OCI-LY3 (cell line): Measurements from ENCODE around the gene SLC39A1.

ENCODE experiments used
- EZH2phosphoT487 ChIP-seq: fragments of 200-600 bp; shearing (Covaris generic); IDR thresholded peaks from 2 replicates; pipeline ENCODE4 v1.6.1; 2018; ENCODE audit warnings: antibody characterized with exemption, mixed run types, low read depth
- TF ChIP-seq, protein P1 (sequence below): fragments of 200-600, 300-600 bp; sonication (generic); IDR thresholded peaks from 2 replicates; pipeline ENCODE4 v1.5.1; 2014; ENCODE audit warnings: antibody characterized with exemption, low read length, low read depth

DNA sequence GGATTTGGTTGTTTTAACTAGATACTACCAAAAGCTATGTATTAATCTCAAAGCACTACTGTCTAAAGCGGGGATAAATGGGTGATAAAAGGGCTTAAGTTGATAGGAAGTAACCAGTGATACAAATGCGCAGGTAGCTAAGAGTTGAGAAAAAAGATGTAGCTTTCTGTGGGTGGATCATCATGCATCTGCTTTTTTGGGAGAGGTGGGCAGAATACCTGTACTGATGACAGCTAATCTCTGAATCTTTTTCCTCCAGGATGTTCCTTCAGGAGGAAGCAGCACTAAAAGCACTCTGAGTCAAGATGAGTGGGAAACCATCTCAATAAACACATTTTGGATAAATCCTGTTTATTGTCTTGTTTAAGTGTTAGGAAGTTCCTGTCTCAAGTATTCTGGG is 28.5 kb upstream of the SLC39A1 start:
- TF ChIP-seq, protein P1, sequence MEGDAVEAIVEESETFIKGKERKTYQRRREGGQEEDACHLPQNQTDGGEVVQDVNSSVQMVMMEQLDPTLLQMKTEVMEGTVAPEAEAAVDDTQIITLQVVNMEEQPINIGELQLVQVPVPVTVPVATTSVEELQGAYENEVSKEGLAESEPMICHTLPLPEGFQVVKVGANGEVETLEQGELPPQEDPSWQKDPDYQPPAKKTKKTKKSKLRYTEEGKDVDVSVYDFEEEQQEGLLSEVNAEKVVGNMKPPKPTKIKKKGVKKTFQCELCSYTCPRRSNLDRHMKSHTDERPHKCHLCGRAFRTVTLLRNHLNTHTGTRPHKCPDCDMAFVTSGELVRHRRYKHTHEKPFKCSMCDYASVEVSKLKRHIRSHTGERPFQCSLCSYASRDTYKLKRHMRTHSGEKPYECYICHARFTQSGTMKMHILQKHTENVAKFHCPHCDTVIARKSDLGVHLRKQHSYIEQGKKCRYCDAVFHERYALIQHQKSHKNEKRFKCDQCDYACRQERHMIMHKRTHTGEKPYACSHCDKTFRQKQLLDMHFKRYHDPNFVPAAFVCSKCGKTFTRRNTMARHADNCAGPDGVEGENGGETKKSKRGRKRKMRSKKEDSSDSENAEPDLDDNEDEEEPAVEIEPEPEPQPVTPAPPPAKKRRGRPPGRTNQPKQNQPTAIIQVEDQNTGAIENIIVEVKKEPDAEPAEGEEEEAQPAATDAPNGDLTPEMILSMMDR = no peak
- no peak for TF ChIP-seq EZH2phosphoT487
